Fibroblast of peridontal ligament (primary cell): ENCODE data around the gene SIK3.
A peak's percentile ranks its signal among the peaks of the same experiment; 100 is the strongest.

ENCODE experiments used
- DNase-seq: peaks from one replicate; pipeline ENCODE4 v3.0.0-alpha.2; 2010; ENCODE audit errors: extremely low read depth

Gene SIK3

GRCh38 chr11:116901211-116901610, 197.0 kb downstream of the SIK3 start:
- no peak for DNase-seq

DNA sequence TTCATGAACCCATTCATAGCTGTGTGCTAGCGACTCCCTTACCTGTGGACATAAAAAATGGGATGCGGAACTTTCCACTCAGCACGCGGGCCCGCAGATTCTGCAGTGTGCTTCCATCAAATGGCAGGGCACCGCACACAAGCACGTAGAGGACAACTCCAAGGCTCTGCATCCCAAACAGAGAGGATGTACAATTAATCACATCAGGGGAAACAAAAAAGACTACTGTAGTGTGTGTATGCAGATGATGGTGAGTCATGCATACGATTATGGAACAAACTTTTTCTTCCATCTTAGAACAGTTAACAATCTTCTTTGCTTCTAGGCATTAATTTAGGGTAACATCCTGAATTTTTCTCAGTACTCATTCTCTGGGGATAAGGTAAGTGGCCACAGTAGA, 202.0 kb downstream of the SIK3 start:
- DNase-seq, result no peak

- DNase-seq, result no peak
Measured at GRCh38 chr11:116895048-116895757, 203.0 kb downstream of the SIK3 start.

- no peak for DNase-seq
Measured at GRCh38 chr11:116893906-116894305, 204.3 kb downstream of the SIK3 start.

GRCh38 chr11:116893437-116893836, 204.8 kb downstream of the SIK3 start:
- no peak for DNase-seq

GRCh38 chr11:116892374-116892773, 205.9 kb downstream of the SIK3 start:
- DNase-seq, result no peak

- no peak for DNase-seq
Measured at GRCh38 chr11:116891746-116892145, 206.5 kb downstream of the SIK3 start.

- DNase-seq, result no peak
Measured at GRCh38 chr11:116890607-116891006, 207.6 kb downstream of the SIK3 start.

GRCh38 chr11:116890193-116890592, 208.0 kb downstream of the SIK3 start:
- DNase-seq, result no peak

DNA sequence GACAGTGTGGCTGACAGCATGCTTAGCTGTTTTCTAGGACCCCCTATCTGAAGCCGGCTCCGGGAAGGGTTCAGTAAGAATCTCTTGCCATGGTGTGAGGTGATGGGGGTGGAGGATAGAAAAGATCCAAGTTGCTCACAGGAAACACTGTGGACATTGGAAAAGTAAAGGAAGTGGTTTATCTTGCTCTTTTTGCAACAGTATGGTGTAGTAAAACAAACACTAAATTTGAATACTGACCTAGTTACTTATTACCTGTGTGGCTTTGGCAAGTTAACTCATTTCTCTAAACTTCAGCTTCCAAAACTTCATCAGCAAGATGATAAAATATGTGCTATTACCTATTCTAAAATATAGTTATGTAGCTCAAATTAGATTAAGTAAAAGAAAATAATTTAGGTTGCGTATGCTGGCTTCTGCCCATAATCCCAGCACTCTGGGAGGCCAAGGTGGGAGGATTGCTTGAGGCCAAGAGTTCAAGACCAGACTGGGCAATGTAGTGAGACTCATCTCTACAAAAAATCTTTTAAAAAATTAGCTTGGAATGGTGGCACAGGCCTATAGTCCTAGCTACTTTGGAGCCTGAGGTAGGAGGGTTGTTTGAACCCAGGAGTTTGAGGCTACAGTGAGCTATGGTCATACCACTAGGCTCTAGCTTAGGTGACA, 209.2 kb downstream of the SIK3 start:
- no peak for DNase-seq

DNA sequence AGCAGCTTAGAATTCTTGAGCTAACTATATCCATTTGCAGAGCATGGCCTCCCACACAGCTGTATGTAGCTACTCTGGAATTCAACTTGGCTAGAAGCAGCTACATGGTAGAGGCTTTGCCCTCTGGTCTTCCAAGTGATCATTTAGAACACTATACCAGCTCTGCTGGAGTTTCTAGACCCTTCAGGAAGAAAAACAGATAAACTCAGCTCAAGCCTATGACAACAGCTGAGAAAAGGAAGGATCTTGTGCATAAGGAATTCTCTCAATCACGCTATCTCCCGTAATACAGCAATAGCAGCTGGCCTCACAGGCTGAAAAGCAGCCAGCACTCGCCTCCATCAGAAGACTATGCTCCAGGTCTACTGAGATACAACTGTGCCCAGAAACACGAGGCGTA, 210.2 kb downstream of the SIK3 start:
- DNase-seq, result peak; percentile 81

DNA sequence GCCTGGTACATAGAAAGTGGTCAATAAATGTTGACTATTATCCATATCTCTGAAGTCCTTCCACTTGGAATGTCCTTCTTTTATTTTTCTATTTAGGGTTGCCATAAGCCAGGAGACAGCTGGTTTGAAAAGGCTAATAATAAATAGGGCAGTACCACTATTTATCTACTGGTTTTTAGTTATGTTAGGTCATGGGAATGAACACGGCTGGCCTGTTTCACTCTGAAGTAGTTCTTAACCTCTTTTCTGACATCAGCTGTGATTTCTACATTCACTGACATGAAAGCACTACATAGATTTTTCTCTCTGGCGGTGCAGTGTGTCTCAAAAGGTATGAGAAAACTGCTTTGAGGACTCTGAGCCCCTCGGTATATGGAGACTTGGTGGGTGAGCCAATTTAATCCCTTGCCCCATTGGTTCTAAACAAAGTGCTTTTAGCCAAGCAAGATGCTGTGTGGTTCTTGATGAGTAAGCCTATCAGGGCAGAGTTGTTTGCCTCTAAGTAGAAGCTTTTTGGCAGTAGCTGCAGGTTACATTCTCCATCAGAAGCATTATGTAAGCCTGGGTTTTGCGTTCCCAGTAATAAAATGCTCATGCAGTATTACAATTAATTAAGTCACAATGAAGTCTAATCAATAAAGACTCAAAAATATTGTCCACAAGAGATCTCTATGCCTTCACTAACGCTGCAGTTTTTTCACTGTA, 212.1 kb downstream of the SIK3 start:
- peak; percentile 83 for DNase-seq

DNA sequence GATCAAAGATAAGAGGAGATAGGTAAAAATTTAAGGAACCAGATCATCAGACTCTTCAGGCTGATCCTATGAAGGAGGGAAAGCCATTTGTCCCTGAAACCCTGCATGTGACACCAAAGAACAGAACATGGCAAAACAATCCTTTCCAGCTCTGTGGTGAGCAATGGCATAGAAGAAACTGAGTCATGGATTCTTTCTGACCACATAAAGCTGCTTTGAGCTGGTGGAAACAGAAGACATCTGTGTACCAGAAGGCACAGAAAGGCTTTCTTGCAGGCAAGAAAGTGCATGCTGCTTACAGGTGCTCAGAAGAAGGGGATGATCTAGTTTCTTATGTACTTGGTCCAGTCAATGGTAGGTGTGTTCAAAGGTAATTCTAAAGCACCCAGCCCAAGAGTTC, 215.8 kb downstream of the SIK3 start:
- DNase-seq, result peak; percentile 87

DNA sequence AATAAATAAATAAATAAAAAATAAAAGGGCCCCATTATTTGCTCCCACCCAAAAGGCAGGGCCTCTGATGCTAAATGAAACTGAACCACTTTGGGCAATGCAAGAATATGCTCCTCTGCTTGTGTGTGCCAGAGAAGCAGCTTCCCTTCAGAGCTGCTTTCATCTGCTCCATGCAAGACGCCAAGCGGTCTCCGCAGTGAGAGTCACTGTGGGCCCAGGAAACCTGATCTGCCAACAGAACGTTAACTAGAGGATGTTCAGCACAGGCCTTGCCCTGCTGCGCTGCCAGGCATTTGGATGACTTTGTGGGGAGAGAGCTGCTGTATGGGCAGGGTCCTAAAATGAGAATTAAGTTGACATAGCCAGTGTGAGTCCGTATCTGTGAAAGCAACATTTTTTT, 217.1 kb downstream of the SIK3 start:
- peak; percentile 44 for DNase-seq

DNA sequence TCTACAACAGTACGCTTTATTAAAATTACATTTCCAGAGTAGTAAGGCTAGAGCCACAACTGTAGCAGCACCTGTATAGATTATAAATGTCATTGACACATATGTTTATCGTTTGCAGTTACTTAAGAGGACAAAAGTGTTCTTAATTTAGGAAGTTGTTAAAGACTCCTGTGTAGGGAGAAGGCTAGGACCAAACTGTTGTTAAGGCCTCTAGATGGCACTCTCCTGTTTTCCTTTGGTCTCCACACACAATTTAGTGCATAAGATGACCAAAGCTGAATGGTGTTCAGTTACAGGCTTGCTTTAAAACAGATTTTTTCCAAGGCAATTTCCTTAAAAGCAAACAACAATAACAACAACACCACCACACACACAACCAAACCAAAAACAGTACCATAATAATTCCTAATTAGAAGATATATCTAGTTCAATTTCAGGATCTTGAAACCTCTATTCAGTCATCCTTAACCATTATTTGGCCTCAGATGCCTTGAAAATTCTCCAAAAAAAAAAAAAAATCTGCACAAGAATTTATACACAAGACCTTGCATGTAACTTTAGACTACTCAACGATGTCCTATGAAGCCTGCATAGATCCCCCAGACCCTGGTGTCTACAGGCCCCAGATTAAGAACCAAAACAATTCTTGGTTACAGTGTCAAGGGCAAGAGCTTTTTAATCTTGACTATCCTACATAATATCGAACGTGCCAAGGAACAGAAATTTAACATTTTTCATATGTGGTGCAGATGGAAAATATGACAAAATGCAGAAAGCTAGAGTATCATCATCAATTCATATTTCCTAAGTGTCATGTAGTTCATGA, 218.2 kb downstream of the SIK3 start:
- DNase-seq, result peak; percentile 91

DNA sequence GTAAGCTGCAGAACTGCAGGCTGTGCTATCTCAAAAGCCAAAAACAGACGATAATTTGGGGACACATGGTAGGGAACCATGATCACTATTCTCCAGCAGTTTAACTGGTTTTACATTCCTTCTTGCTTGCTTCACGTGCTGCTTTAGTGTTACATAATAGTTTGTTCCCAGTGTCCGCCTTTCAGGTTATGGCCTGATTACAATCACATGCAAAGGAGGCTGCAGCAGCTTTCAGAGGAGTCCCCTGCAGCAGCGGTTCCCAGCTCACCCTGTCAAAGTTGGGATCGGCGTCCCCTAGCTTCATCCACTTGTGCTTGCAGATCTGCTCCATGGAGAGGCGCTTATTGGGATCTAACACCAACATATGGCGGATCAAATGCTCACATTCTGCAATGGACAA, 221.6 kb downstream of the SIK3 start:
- no peak for DNase-seq

- no peak for DNase-seq
Measured at GRCh38 chr11:116875194-116875593, 223.0 kb downstream of the SIK3 start.

- no peak for DNase-seq
Measured at GRCh38 chr11:116874251-116874650, 224.0 kb downstream of the SIK3 start.

DNA sequence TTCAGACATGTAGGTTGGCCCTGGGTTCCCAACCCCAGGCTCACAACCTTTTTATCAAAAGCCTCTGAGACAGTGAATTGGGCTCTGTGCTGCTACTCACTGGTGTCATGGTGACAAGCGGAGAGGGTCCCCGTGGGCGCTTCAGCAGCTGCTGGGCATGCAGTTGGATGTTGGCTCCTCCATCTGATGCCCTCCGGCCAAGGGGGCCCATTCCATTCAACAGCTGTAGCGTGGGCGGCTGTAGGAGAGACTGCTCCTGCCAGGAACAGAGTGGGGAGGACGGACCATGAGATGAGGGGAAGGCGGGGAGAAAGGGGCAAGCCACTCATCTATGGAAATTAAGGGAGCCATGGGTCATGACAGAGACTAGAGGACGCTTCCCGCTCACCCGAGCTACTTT, 224.8 kb downstream of the SIK3 start:
- no peak for DNase-seq

DNA sequence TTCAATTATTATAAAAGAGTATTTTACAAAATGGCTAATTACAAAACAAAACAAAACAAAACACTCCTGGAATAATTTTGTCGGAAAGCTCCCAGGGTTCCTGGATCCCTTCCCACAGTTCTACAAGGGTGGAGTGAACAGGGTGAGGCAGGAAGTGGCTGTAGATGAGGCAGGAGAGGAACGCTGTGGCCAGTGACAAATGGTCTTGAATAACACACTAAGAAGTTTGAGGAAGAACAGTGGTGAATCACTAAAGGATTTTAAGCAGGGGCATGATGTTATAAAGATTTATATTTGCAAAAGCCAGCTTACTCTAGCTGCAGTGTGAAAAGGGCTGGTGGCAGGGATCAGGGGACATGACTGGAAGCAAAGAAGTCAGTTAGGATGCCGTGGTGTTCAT, 227.0 kb downstream of the SIK3 start:
- peak; percentile 73 for DNase-seq

DNA sequence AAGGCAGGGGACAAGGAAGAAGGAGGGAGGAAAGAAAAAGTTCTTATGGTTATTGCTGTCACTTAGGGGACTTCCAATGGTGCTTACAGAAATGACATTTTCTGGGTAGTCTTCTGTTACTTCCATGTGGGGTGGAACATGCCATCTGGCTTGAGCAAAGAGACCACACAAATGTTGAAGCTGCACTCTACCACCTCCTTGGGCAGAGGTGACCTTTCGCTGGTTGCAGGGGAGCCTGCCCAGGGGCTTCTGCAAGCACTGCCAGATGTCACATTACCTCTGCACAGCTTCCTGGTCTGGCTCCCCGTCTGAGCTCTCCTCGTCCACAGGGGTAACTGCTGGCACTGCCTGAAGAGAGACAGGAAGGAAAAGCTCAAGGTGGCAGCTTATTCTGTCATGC, 228.2 kb downstream of the SIK3 start:
- no peak for DNase-seq

GRCh38 chr11:116869610-116870009, 228.6 kb downstream of the SIK3 start:
- no peak for DNase-seq
